Neural progenitor cell (in vitro differentiated cells): ENCODE results near the gene POLK.

Experiments
- EZH2phosphoT487 ChIP-seq: fragments of 200-600 bp; sonication (generic); IDR thresholded peaks from 2 replicates; pipeline ENCODE4 v1.6.1; 2017; ENCODE audit warnings: antibody characterized with exemption
- TF ChIP-seq, protein P1 (sequence below): fragments of 200-600 bp; sonication (generic); IDR thresholded peaks from 2 replicates; pipeline ENCODE4 v1.5.1; 2017; ENCODE audit warnings: antibody characterized with exemption, mild to moderate bottlenecking

DNA sequence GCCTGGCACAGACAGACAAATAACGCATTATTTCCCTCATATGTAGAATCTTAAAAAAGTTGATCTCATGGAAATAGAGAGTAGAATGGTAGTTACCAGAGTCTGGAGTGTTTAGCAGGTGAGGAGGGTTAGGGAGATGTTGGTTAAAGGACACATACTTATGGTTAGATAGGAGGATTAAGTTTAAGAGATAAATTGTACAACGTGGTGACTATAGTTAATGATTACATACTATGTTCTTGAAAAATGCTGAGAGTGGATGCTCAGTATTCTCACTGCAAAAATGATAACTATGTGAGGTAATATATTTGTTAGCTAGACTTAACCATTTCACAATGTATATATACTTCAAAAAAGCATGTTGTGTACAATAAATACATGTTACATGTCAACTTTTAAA, 38.2 kb upstream of the POLK start:
- TF ChIP-seq EZH2phosphoT487 = no peak
- TF ChIP-seq, protein P1, sequence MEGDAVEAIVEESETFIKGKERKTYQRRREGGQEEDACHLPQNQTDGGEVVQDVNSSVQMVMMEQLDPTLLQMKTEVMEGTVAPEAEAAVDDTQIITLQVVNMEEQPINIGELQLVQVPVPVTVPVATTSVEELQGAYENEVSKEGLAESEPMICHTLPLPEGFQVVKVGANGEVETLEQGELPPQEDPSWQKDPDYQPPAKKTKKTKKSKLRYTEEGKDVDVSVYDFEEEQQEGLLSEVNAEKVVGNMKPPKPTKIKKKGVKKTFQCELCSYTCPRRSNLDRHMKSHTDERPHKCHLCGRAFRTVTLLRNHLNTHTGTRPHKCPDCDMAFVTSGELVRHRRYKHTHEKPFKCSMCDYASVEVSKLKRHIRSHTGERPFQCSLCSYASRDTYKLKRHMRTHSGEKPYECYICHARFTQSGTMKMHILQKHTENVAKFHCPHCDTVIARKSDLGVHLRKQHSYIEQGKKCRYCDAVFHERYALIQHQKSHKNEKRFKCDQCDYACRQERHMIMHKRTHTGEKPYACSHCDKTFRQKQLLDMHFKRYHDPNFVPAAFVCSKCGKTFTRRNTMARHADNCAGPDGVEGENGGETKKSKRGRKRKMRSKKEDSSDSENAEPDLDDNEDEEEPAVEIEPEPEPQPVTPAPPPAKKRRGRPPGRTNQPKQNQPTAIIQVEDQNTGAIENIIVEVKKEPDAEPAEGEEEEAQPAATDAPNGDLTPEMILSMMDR = no peak
